Loucy (cell line): ENCODE data around the gene UQCC5.

Experiments
- H2AFZ ChIP-seq: fragments of 200-600 bp; sonication (generic); 2 replicates; pipeline ENCODE4 v1.6.0; 2016; ENCODE audit warnings: antibody characterized with exemption, mild to moderate bottlenecking, low read length, moderate library complexity
- H3F3A ChIP-seq: fragments of 200-600 bp; 2 replicates; pipeline ENCODE4 v1.6.0; 2016; ENCODE audit warnings: antibody characterized with exemption, low read depth, mild to moderate bottlenecking
- H3K27me3 ChIP-seq: fragments of 200-600 bp; sonication (generic); 2 replicates; pipeline ENCODE4 v1.6.1; 2014; ENCODE audit warnings: low read length, mild to moderate bottlenecking; ENCODE audit not compliant: insufficient read depth, poor library complexity, severe bottlenecking
- H3K36me3 ChIP-seq: fragments of 200-600 bp; sonication (generic); 2 replicates; pipeline ENCODE4 v1.6.1; 2016; ENCODE audit warnings: low read length; ENCODE audit not compliant: insufficient read depth
- H3K4me1 ChIP-seq: fragments of 200-600 bp; sonication (generic); 2 replicates; pipeline ENCODE4 v1.5.1; 2014; ENCODE audit warnings: low read length, mild to moderate bottlenecking; ENCODE audit not compliant: insufficient read depth, poor library complexity, severe bottlenecking
- H3K4me2 ChIP-seq: fragments of 200-600 bp; sonication (generic); 2 replicates; pipeline ENCODE4 v1.6.0; 2014; ENCODE audit warnings: antibody characterized with exemption, low read length, low read depth, mild to moderate bottlenecking; ENCODE audit not compliant: poor library complexity, severe bottlenecking
- H3K4me3 ChIP-seq: fragments of 200-600 bp; sonication (generic); 2 replicates; pipeline ENCODE4 v1.5.1; 2014; ENCODE audit warnings: low read length, mild to moderate bottlenecking, mixed read lengths; ENCODE audit not compliant: poor library complexity, severe bottlenecking
- H3K79me2 ChIP-seq: fragments of 200-600 bp; sonication (generic); 2 replicates; pipeline ENCODE4 v1.6.1; 2014; ENCODE audit warnings: low read length; ENCODE audit not compliant: insufficient read depth
- H3K9ac ChIP-seq: fragments of 200-600 bp; sonication (generic); 2 replicates; pipeline ENCODE4 v1.6.0; 2014; ENCODE audit warnings: mild to moderate bottlenecking, low read depth, low read length, moderate library complexity; ENCODE audit not compliant: poor library complexity, severe bottlenecking
- H3K9me2 ChIP-seq: fragments of 200-600 bp; sonication (generic); replicated peaks from 2 replicates; pipeline ENCODE4 v1.6.1; 2016; ENCODE audit warnings: low read depth, low read length, mixed read lengths
- H3K9me3 ChIP-seq: fragments of 200-600 bp; sonication (generic); 2 replicates; pipeline ENCODE4 v1.6.1; 2014; ENCODE audit warnings: mild to moderate bottlenecking, antibody characterized with exemption, low read length, low read depth; ENCODE audit not compliant: insufficient read depth
- H4K20me1 ChIP-seq: fragments of 200-600 bp; sonication (generic); 2 replicates; pipeline ENCODE4 v1.6.0; 2014; ENCODE audit warnings: antibody characterized with exemption, low read length, mild to moderate bottlenecking; ENCODE audit not compliant: insufficient read depth, poor library complexity, severe bottlenecking
- CTCF ChIP-seq: fragments of 200-600 bp; sonication (generic); conservative IDR thresholded peaks from 2 replicates; pipeline ENCODE4 v1.5.1; 2014; ENCODE audit warnings: mild to moderate bottlenecking, antibody characterized with exemption, low read length
- EZH2phosphoT487 ChIP-seq: fragments of 200-600 bp; IDR thresholded peaks from 2 replicates; pipeline ENCODE4 v1.6.1; 2018; ENCODE audit warnings: antibody characterized with exemption, mild to moderate bottlenecking, moderate library complexity, borderline replicate concordance

The UQCC5 gene

GRCh38 chr3:52516509-52517195, 19.8 kb upstream of the UQCC5 start:
- Histone ChIP-seq H3F3A (no peaks in the 10 kb centered on the region), H3K36me3 (no peaks in the 10 kb centered on the region), H4K20me1 (no peaks in the 10 kb centered on the region), H3K9me3 (no peaks in the 10 kb centered on the region), H2AFZ (no peak overlapping the region), H3K4me1 (no peaks in the 10 kb centered on the region), H3K4me2 (no peak overlapping the region), H3K4me3 (no peak overlapping the region), H3K79me2 (no peaks in the 10 kb centered on the region), H3K9ac (no peak overlapping the region), H3K9me2 (no peaks in the 10 kb centered on the region), H3K27me3 (no peaks in the 10 kb centered on the region)
- no peak for TF ChIP-seq CTCF
- TF ChIP-seq EZH2phosphoT487, result no peak

GRCh38 chr3:52517796-52518722, 18.3 kb upstream of the UQCC5 start:
- TF ChIP-seq EZH2phosphoT487 (no peak), CTCF (no peak)
- Histone ChIP-seq H3K9me3 (no peaks in the 10 kb centered on the region), H3K9ac (no peak overlapping the region), H3K9me2 (no peaks in the 10 kb centered on the region), H3K27me3 (no peaks in the 10 kb centered on the region), H3K4me2 (no peak overlapping the region), H3K79me2 (no peaks in the 10 kb centered on the region), H2AFZ (no peak overlapping the region), H3K4me3 (no peak overlapping the region), H4K20me1 (no peaks in the 10 kb centered on the region), H3K4me1 (no peaks in the 10 kb centered on the region), H3K36me3 (no peaks in the 10 kb centered on the region), H3F3A (no peaks in the 10 kb centered on the region)

GRCh38 chr3:52518723-52519444, 17.5 kb upstream of the UQCC5 start:
- Histone ChIP-seq H3K4me1 (no peaks in the 10 kb centered on the region), H3K4me2 (no peak overlapping the region), H3K4me3 (no peak overlapping the region), H3K9me3 (no peaks in the 10 kb centered on the region), H3K9me2 (no peaks in the 10 kb centered on the region), H3F3A (no peaks in the 10 kb centered on the region), H2AFZ (no peak overlapping the region), H3K79me2 (no peaks in the 10 kb centered on the region), H3K27me3 (no peaks in the 10 kb centered on the region), H3K9ac (no peak overlapping the region), H4K20me1 (no peaks in the 10 kb centered on the region), H3K36me3 (no peaks in the 10 kb centered on the region)
- TF ChIP-seq EZH2phosphoT487 (no peak), CTCF (no peak)
